Trophoblast cell (in vitro differentiated cells and primary cell): ENCODE results near the gene CLEC18B.
"Not testable (repeated sequence)": the region's sequence is repeated elsewhere in the genome, so short reads cannot be mapped to it uniquely, and the experiment has no call there.

Experiments
- DNase-seq, 2 donors: peaks; one replicate each; pipeline ENCODE4 v3.0.0-alpha.2; 2016
- H2AFZ ChIP-seq: 2 replicates; pipeline ENCODE4 v1.6.1; 2013; ENCODE audit warnings: low read length, moderate library complexity, mild to moderate bottlenecking; ENCODE audit not compliant: insufficient read depth, poor library complexity
- H2AK5ac ChIP-seq: 2 replicates; pipeline ENCODE4 v1.6.1; 2013; ENCODE audit warnings: mild to moderate bottlenecking, low read length
- H2BK120ac ChIP-seq: 2 replicates; pipeline ENCODE4 v1.6.1; 2013; ENCODE audit warnings: low read length, mild to moderate bottlenecking, moderate library complexity; ENCODE audit not compliant: insufficient read depth, poor library complexity
- H2BK12ac ChIP-seq: 2 replicates; pipeline ENCODE4 v1.6.1; 2013; ENCODE audit warnings: mild to moderate bottlenecking, low read length, moderate library complexity
- H2BK5ac ChIP-seq: 2 replicates; pipeline ENCODE4 v1.6.1; 2013; ENCODE audit warnings: low read length, low read depth, moderate library complexity, mild to moderate bottlenecking; ENCODE audit not compliant: poor library complexity
- H3K14ac ChIP-seq: 2 replicates; pipeline ENCODE4 v1.6.1; 2013; ENCODE audit warnings: mild to moderate bottlenecking, low read length
- H3K18ac ChIP-seq: 2 replicates; pipeline ENCODE4 v1.6.1; 2013; ENCODE audit warnings: mild to moderate bottlenecking, low read length
- H3K23ac ChIP-seq: 2 replicates; pipeline ENCODE4 v1.6.1; 2013; ENCODE audit warnings: low read length
- H3K27ac ChIP-seq: 2 replicates; pipeline ENCODE4 v1.5.1; 2013; ENCODE audit warnings: low read depth, mild to moderate bottlenecking, inconsistent platforms, low read length, moderate library complexity
- H3K27me3 ChIP-seq: 2 replicates; pipeline ENCODE4 v1.6.1; 2013; ENCODE audit warnings: inconsistent platforms, mild to moderate bottlenecking, low read length, moderate library complexity; ENCODE audit not compliant: insufficient read depth
- H3K36me3 ChIP-seq, 2 experiments: 1 replicate in 1 of 2; 2 replicates in 1 of 2; pipeline ENCODE4 v1.6.1; 2013; ENCODE audit warnings: low read length in 2 of 2, mild to moderate bottlenecking in 2 of 2, moderate library complexity in 1 of 2; ENCODE audit not compliant: insufficient read depth in 2 of 2, control insufficient read depth in 1 of 2
- H3K4ac ChIP-seq: 2 replicates; pipeline ENCODE4 v1.6.1; 2013; ENCODE audit warnings: low read depth, mild to moderate bottlenecking, low read length, moderate library complexity
- H3K4me1 ChIP-seq, 2 experiments: 1 replicate in 1 of 2; 2 replicates in 1 of 2; pipeline ENCODE4 v1.6.1; 2013; ENCODE audit warnings: low read length in 2 of 2, mild to moderate bottlenecking in 2 of 2, moderate library complexity in 1 of 2; ENCODE audit not compliant: insufficient read depth in 2 of 2, control insufficient read depth in 1 of 2
- H3K4me2 ChIP-seq: 2 replicates; pipeline ENCODE4 v1.6.1; 2013; ENCODE audit warnings: inconsistent platforms, mild to moderate bottlenecking, low read length, moderate library complexity
- H3K4me3 ChIP-seq: 2 replicates; pipeline ENCODE4 v1.5.1; 2013; ENCODE audit warnings: mild to moderate bottlenecking, low read depth, low read length, inconsistent platforms
- H3K79me1 ChIP-seq: one replicate; pipeline ENCODE4 v1.6.1; 2013; ENCODE audit warnings: low read length
- H3K79me2 ChIP-seq: 2 replicates; pipeline ENCODE4 v1.6.1; 2013; ENCODE audit warnings: low read length, mild to moderate bottlenecking; ENCODE audit not compliant: control insufficient read depth, insufficient read depth, poor library complexity
- H3K9ac ChIP-seq: 2 replicates; pipeline ENCODE4 v1.6.1; 2013; ENCODE audit warnings: mild to moderate bottlenecking, low read length
- H3K9me3 ChIP-seq: 2 replicates; pipeline ENCODE4 v1.6.1; 2013; ENCODE audit warnings: low read depth, mild to moderate bottlenecking, control low read depth, inconsistent platforms, low read length; ENCODE audit not compliant: insufficient read depth
- H4K12ac ChIP-seq: 2 replicates; pipeline ENCODE4 v1.6.1; 2013; ENCODE audit warnings: low read depth, mild to moderate bottlenecking, low read length, moderate library complexity
- H4K8ac ChIP-seq: 2 replicates; pipeline ENCODE4 v1.6.1; 2013; ENCODE audit warnings: low read depth, mild to moderate bottlenecking, low read length, moderate library complexity
- H4K91ac ChIP-seq: one replicate; pipeline ENCODE4 v1.6.1; 2013; ENCODE audit warnings: low read depth, mild to moderate bottlenecking, low read length, moderate library complexity
- WGBS: extraction: QIAGEN DNeasy Blood & Tissue Kit; methylation state at CpG from one replicate; pipeline ENCODE4 v1.1.7; 2013; ENCODE audit warnings: missing lambda C conversion rate; ENCODE audit not compliant: insufficient read length, insufficient coverage; ENCODE audit errors: extremely low coverage; 5-methylcytosine and 5-hydroxymethylcytosine counted together

CLEC18B gene

GRCh38 chr16:74373847-74374184 is 47.5 kb downstream of the CLEC18B start:
- H2BK12ac ChIP-seq, H3K4me3 ChIP-seq, H3K23ac ChIP-seq, H3K18ac ChIP-seq, H2BK120ac ChIP-seq, H3K9ac ChIP-seq, H3K9me3 ChIP-seq, H2AFZ ChIP-seq, H3K4me1 ChIP-seq, H4K12ac ChIP-seq, H4K8ac ChIP-seq, H3K14ac ChIP-seq, H3K79me2 ChIP-seq, H3K36me3 ChIP-seq, H4K91ac ChIP-seq, H3K27ac ChIP-seq, H3K27me3 ChIP-seq, H3K4me2 ChIP-seq, DNase-seq, H3K4ac ChIP-seq, H2AK5ac ChIP-seq, H2BK5ac ChIP-seq, H3K79me1 ChIP-seq: not testable (repeated sequence)
- no CpG with 5 or more reads among the region's 9 CpGs for WGBS

- Histone ChIP-seq H3K27ac (no peak overlapping the region), H2AFZ (no peak overlapping the region), H2BK12ac (no peak overlapping the region), H3K4me2 (no peak overlapping the region), H3K4me1 (no peaks in the 10 kb centered on the region), H4K8ac (no peak overlapping the region), H3K79me2 (no peaks in the 10 kb centered on the region), H3K27me3 (no peaks in the 10 kb centered on the region), H3K9me3 (no peaks in the 10 kb centered on the region), H4K91ac (no peak overlapping the region), H3K18ac (no peak overlapping the region), H2AK5ac (no peak overlapping the region), H3K36me3 (no peaks in the 10 kb centered on the region), H2BK5ac (no peak overlapping the region), H4K12ac (no peak overlapping the region), H3K4me3 (no peak overlapping the region), H3K4ac (no peak overlapping the region), H2BK120ac (no peak overlapping the region), H3K14ac (no peak overlapping the region), H3K23ac (peak overlapping the region; percentile 95), H3K9ac (no peak overlapping the region), H3K79me1 (no peaks in the 10 kb centered on the region)
- DNase-seq = no peak
- WGBS = no CpG with 5 or more reads among the region's 10 CpGs
Observed at GRCh38 chr16:74372953-74373846, 48.1 kb downstream of the CLEC18B start.

- WGBS = no CpG with 5 or more reads among the region's 5 CpGs
- no peak overlapping the region for H3K27ac ChIP-seq
- no peak overlapping the region for H2BK5ac ChIP-seq
- H3K4me1 ChIP-seq = no peaks in the 10 kb centered on the region
- H3K9me3 ChIP-seq = no peaks in the 10 kb centered on the region
- DNase-seq = no peak
- no peaks in the 10 kb centered on the region for H3K36me3 ChIP-seq
- H3K14ac ChIP-seq = no peak overlapping the region
- H3K79me1 ChIP-seq = peaks cover 2% of the 10 kb centered on the region
- no peak overlapping the region for H2BK120ac ChIP-seq
- no peak overlapping the region for H3K18ac ChIP-seq
- H4K91ac ChIP-seq = no peak overlapping the region
- H4K12ac ChIP-seq = no peak overlapping the region
- H3K23ac ChIP-seq = no peak overlapping the region
- H3K4ac ChIP-seq = no peak overlapping the region
- no peak overlapping the region for H2AK5ac ChIP-seq
- peaks cover 4% of the 10 kb centered on the region for H3K79me2 ChIP-seq
- H3K4me2 ChIP-seq = no peak overlapping the region
- H3K27me3 ChIP-seq = no peaks in the 10 kb centered on the region
- H2AFZ ChIP-seq = no peak overlapping the region
- no peak overlapping the region for H4K8ac ChIP-seq
- no peak overlapping the region for H3K4me3 ChIP-seq
- no peak overlapping the region for H2BK12ac ChIP-seq
- H3K9ac ChIP-seq = no peak overlapping the region
Observed at GRCh38 chr16:74372369-74372768, 48.9 kb downstream of the CLEC18B start.

GRCh38 chr16:74370338-74371135 is 50.7 kb downstream of the CLEC18B start:
- not testable (repeated sequence) for H2AFZ ChIP-seq, H2BK12ac ChIP-seq, H3K18ac ChIP-seq, H2BK5ac ChIP-seq, H4K8ac ChIP-seq, H3K4me1 ChIP-seq, H3K27me3 ChIP-seq, H2BK120ac ChIP-seq, H4K91ac ChIP-seq, H3K4me2 ChIP-seq, H3K4me3 ChIP-seq, H3K23ac ChIP-seq, H4K12ac ChIP-seq, H3K79me1 ChIP-seq, H2AK5ac ChIP-seq, H3K36me3 ChIP-seq, H3K14ac ChIP-seq, H3K27ac ChIP-seq, H3K9ac ChIP-seq, H3K79me2 ChIP-seq, H3K9me3 ChIP-seq, H3K4ac ChIP-seq
- peak in 1 of 2 donors; percentile 7 for DNase-seq
- WGBS = no CpG with 5 or more reads among the region's 20 CpGs
